Left ventricle myocardium inferior (tissue), 1 donor: ENCODE data around the gene PIM3. TPM values are rescaled to one million over a fixed set of nuclear protein-coding genes. Genes with fewer than 3 reads are reported as not detected.

ENCODE experiments used
- DNase-seq: peaks from one replicate; pipeline ENCODE4 v3.0.0-alpha.2; 2020
- H3K27ac ChIP-seq: fragments of 200-600 bp; replicated peaks from 2 replicates; pipeline ENCODE4 v1.8.0; 2021
- H3K27me3 ChIP-seq: fragments of 200-600 bp; 2 replicates; pipeline ENCODE4 v1.8.0; 2021; ENCODE audit warnings: low read depth
- H3K36me3 ChIP-seq: fragments of 200-600 bp; 2 replicates; pipeline ENCODE4 v1.8.0; 2021
- H3K4me1 ChIP-seq: fragments of 200-600 bp; 2 replicates; pipeline ENCODE4 v1.8.0; 2021
- H3K4me3 ChIP-seq: fragments of 200-600 bp; 2 replicates; pipeline ENCODE4 v1.8.0; 2021; ENCODE audit warnings: mild to moderate bottlenecking, moderate library complexity
- H3K9me3 ChIP-seq: fragments of 200-600 bp; replicated peaks from 2 replicates; pipeline ENCODE4 v1.8.0; 2021
- intact Hi-C: fragments of 100-400 bp; cut with micrococcal nuclease; formaldehyde crosslinking; loops from one replicate; pipeline ENCODE4 v1.11.0; 2022
- total RNA-seq: library from RNA; stranded (reverse); fragmentation: NEBNext Ultra II Directional; extraction: Animal tissue kit (Norgen Biotek cat#: 25700); gene quantifications from one replicate; pipeline ENCODE4 v1.2.1, GENCODE V29; 2021
- TF ChIP-seq, protein P1 (sequence below): fragments of 200-600 bp; IDR thresholded peaks from 2 replicates; pipeline ENCODE4 v1.8.0; 2021; ENCODE audit warnings: antibody characterized with exemption, mild to moderate bottlenecking, borderline replicate concordance
- donor health status: DM: no; HTN: yes; CAD: no; lungs with severe emphysema.

PIM3 gene
- total RNA-seq, 1 donor from 2014 or later: 57.1 TPM

DNA sequence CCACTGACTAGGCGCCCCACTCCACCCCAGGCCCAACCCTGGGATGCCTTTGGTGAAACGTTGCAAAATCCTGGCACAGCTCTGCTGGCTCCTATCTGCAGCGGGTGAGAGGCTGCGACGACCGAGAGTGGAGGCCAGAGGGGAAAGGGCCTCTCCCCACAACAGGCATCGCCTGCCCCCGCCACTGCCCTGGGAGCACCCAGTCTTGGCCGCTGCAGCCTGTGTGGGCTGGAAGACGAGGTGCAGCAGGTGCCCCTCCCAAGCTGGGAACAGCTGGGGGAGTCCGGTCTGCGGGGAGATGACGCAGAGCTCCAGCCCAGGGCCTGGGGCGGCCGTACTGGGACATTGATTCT is 4.2 kb upstream of the PIM3 start:
- intact Hi-C loops: no loop called here
- DNase-seq: no peak
- Histone ChIP-seq H3K4me1 (peaks cover 65% of the 10 kb centered on the region), H3K9me3 (no peaks in the 10 kb centered on the region), H3K36me3 (peaks cover 2% of the 10 kb centered on the region), H3K27me3 (no peaks in the 10 kb centered on the region), H3K27ac (peak overlapping the region; percentile 83), H3K4me3 (no peak overlapping the region)
- TF ChIP-seq, protein P1, sequence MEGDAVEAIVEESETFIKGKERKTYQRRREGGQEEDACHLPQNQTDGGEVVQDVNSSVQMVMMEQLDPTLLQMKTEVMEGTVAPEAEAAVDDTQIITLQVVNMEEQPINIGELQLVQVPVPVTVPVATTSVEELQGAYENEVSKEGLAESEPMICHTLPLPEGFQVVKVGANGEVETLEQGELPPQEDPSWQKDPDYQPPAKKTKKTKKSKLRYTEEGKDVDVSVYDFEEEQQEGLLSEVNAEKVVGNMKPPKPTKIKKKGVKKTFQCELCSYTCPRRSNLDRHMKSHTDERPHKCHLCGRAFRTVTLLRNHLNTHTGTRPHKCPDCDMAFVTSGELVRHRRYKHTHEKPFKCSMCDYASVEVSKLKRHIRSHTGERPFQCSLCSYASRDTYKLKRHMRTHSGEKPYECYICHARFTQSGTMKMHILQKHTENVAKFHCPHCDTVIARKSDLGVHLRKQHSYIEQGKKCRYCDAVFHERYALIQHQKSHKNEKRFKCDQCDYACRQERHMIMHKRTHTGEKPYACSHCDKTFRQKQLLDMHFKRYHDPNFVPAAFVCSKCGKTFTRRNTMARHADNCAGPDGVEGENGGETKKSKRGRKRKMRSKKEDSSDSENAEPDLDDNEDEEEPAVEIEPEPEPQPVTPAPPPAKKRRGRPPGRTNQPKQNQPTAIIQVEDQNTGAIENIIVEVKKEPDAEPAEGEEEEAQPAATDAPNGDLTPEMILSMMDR: no peak

DNA sequence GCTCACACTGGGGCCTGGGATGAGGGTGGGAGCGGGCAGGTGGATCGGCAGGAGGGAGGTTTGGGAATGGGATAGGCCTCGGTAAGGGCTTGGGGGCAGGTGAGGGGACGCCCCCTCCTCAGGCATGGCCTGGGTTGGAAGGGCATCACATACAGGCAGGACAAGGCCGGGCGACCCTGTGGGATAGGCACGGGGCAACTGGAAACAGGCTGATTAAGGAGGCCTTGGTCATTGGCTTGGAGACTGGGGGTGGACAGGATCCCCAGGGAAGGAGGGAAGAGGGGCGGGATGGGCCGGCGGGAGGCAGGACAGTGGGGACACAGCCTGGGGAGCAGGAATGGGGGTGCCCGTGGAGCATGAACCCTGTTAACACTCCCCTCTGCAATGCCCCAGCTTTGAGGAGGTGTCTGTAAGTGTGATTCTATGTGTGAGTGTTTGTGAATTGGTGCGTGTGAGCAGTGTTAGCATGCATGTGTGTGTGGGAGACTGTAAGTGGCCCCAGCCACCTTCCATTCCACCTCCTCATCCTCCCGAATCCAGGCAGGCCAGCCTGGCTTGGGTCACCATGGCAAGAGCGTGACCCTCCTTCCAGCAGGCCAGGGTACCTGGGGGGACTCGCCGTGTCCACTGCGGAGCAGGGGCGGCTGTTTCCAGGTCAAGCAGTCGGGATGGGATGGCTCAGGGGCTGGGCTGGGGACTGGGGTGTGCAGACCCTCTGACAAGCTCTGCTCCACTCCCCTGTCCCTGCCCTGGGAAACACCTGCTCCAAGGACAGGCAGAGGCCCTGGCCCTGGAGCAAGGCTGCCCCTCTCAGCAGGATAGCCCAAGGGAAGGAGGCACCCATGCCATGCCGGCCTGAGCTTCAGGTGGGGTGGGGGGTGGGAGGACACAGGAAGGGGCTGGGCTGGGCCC is 3.4 kb upstream of the PIM3 start:
- Histone ChIP-seq H3K4me3 (no peak overlapping the region), H3K27ac (no peak overlapping the region), H3K36me3 (peaks cover 9% of the 10 kb centered on the region), H3K27me3 (no peaks in the 10 kb centered on the region), H3K4me1 (peaks cover 73% of the 10 kb centered on the region), H3K9me3 (no peaks in the 10 kb centered on the region)
- intact Hi-C loops: no loop called here
- peak; percentile 16 for DNase-seq
- TF ChIP-seq, protein P1: no peak

DNA sequence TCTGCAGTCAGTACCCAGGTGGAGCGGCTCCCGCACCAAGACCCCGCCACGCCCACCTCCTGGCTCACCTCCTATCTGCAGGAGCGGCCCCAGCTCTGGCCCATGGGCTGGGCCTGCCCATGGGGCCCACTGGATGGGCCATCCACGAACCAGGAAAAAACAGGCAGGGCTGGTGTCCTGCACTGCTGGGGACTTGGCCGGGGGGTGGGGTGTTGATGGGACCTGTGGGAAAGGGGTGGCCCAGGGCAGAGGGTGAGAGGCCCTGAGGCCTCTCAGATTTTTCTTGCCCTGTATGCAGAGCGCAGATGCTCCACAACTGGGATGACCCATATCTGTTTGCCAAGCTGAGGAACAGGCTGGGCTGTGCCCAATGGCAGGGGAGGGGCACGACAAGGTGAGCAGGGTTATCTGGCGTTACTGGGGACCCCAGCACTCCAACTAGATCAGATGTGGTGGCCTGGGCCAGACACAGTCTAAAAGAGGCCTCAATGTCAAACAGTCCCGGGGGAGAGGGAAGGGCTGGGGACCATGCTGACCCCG is 2.7 kb upstream of the PIM3 start:
- intact Hi-C loops: no loop called here
- peaks cover 14% of the 10 kb centered on the region for H3K36me3 ChIP-seq
- H3K27ac ChIP-seq: no peak overlapping the region
- peaks cover 73% of the 10 kb centered on the region for H3K4me1 ChIP-seq
- H3K9me3 ChIP-seq: no peaks in the 10 kb centered on the region
- TF ChIP-seq, protein P1: no peak
- DNase-seq: peak; percentile 15
- no peak overlapping the region for H3K4me3 ChIP-seq
- H3K27me3 ChIP-seq: no peaks in the 10 kb centered on the region

DNA sequence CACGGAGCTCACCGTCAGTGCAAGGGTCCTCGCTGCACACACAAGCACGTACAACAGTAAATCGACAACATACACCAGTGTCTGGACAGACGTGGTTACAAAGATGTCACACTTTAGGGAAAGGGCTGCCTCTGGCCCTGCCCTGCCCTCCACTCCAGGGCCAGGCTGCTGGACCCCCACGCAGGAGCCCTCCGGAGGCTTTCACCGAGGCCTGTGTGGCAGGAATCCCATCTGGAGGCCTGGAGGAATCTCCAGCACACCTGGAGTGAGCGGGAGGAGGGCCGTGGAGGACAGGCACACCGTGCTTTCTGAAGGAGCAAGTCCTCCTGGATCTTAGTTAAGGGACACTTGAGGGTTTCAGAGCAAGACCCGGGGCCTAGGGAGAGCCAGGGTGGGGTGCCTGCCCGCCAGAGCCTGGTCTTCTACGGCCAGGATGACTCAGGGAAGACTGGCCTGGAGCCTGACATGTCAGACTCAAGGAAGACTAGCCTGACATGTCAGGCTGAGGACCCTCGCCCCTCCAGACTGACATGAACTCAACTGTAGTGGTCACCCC is 2.1 kb upstream of the PIM3 start:
- no peak overlapping the region for H3K4me3 ChIP-seq
- no peaks in the 10 kb centered on the region for H3K27me3 ChIP-seq
- intact Hi-C loops: no loop called here
- H3K9me3 ChIP-seq: no peaks in the 10 kb centered on the region
- H3K27ac ChIP-seq: no peak overlapping the region
- H3K4me1 ChIP-seq: peaks cover 73% of the 10 kb centered on the region
- TF ChIP-seq, protein P1: no peak
- peak; percentile 10 for DNase-seq
- H3K36me3 ChIP-seq: peaks cover 19% of the 10 kb centered on the region

DNA sequence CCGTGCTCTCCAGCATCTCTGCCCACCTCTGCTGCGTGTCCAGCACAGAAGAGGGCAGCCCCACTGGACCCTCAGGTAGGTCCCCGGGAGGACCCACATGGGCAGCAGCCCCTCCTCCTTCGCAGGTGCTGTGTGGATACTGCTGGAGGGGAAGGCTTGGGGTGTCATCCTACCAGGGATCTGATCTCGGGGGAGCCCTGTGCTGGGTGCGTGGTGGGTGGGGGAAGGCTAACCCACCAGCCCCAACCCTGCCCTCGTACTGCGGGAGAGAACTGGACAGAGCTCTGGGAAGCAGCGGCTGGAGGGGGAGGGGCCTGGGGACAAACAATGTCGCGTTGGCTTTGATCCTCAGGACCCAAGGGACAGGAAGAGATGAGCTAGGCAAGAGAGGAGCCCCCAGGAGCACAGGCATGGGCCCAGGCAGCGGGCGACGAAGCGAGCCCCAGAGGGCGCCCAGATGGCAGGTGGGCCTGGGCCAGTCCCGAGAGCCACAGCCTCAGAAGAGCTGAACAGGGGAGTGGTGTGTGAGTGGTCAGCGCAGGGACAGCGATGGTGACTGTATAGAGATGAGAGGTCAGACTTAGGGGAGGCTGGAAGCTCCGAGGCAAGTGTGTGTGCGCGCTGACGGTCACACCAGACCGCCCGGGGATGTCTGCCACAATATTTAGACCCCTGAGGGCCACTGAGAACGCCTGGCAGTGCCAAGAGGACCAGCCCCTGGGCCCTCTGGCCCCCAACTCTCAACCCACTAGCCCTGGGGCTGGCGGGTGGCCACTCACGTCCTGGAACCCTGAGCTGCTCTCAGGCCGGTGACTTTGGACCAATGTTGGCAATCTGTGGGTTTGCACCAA is 1.4 kb upstream of the PIM3 start:
- Histone ChIP-seq H3K4me3 (peak overlapping the region; percentile 96), H3K36me3 (peaks cover 26% of the 10 kb centered on the region), H3K27me3 (no peaks in the 10 kb centered on the region), H3K27ac (peak overlapping the region; percentile 99), H3K4me1 (peaks cover 73% of the 10 kb centered on the region), H3K9me3 (no peaks in the 10 kb centered on the region)
- intact Hi-C loops: no loop called here
- DNase-seq: peak; percentile 29
- TF ChIP-seq, protein P1: no peak
